NCI-H446 treated with DMSO at 0.1 percent for 48 hours (cell line): ENCODE measurements around the gene PAGR1.
"Not testable (repeated sequence)": the region's sequence is repeated elsewhere in the genome, so short reads cannot be mapped to it uniquely, and the experiment has no call there.

Experiments used
- DNase-seq: peaks from one replicate; lab custom pipeline; 2025; lab: John Stamatoyannopoulos, UW

Gene PAGR1

GRCh38 chr16:29864205-29864604 lies 48.3 kb downstream of the PAGR1 start:
- no peak for DNase-seq

GRCh38 chr16:29868396-29869009 lies 52.6 kb downstream of the PAGR1 start:
- no peak for DNase-seq

GRCh38 chr16:29869067-29869466 lies 53.1 kb downstream of the PAGR1 start:
- not testable (repeated sequence) for DNase-seq
